ENCODE data around the gene CBLL1. TPM values are rescaled to one million over a fixed set of nuclear protein-coding genes. Genes with fewer than 3 reads are reported as not detected.

Gene CBLL1
- total RNA-seq, 1 experiment from 2014 or later, result 35.0 TPM

DNA sequence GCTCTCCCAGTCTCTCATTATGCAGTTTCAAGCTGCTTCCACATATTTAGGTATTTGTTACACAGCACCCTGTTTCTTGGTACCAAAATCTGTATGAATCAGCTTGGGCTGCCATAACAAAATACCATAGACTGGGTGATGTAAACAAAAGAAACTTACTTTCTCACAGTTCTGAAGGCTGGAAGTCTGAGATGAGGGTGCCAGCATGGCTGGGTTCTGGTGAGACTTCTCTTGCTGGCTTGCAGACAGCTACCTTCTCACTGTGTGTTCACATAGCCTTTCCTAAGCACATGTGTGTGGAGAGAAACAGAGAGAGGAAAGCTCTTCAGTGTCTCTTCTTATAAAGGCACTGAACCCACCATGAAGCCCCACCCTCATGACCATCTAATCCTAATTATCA is 15.7 kb upstream of the CBLL1 start:
- Histone ChIP-seq H3K27me3 (ENCODE audit: insufficient read depth, low read length) (peaks cover 8% of the 10 kb centered on the region; the same call in 1 of the 2 replicates), H3K9me3 (ENCODE audit: control insufficient read depth in 1 of 2, insufficient read depth in 1 of 2, low read depth in 1 of 2, low read length in 2 of 2) (no peaks in the 10 kb centered on the region), H3K36me3 (ENCODE audit: control insufficient read depth in 1 of 2, insufficient read depth in 2 of 2, low read length in 2 of 2) (no peaks in the 10 kb centered on the region), H3K4me1 (ENCODE audit: control insufficient read depth in 1 of 2, insufficient read depth in 2 of 2, low read length in 2 of 2) (no peaks in the 10 kb centered on the region), H3K79me2 (ENCODE audit: insufficient read depth, low read length) (no peaks in the 10 kb centered on the region), H2AFZ (ENCODE audit: low read depth, low read length, poor library complexity, severe bottlenecking) (no peak overlapping the region), H3K27ac (ENCODE audit: low read depth, low read length) (no peak overlapping the region), H3K9ac (ENCODE audit: low read length) (no peak overlapping the region), H3K4me2 (ENCODE audit: low read length) (no peak overlapping the region), H3K4me3 (replicated peaks in 1 of 2; ENCODE audit: low read depth in 1 of 2, low read length in 2 of 2) (no peak overlapping the region), H4K20me1 (ENCODE audit: insufficient read depth) (no peaks in the 10 kb centered on the region), H3K9me2 (ENCODE audit: insufficient read depth) (no peaks in the 10 kb centered on the region)
- POLR2A ChIA-PET, result interaction anchor here (1.4 kb wide), 1 partner anchor 15 kb away, joined by 3 read pairs; no protein-coding TSS in a partner anchor
- CTCF ChIA-PET, result interaction anchor here (1.4 to 3.3 kb wide), 4 partner anchors 15 to 265 kb away, joined by 3 to 15 read pairs (median 6); partner anchors contain the start of gene CBLL1
- DNase-seq (ENCODE audit: low read depth, low spot score) (no peak), ATAC-seq (no peak)
- RAD21 ChIA-PET (ENCODE audit: low non-redundant PET in 1 of 2, low total read pairs in 2 of 2, uncharacterized antibody in 2 of 2, unreplicated experiment in 2 of 2), result no interaction called here
- BruUV-seq (replicated peaks), result no TSS peak
- intact Hi-C loops (cut with micrococcal nuclease), result loop anchor here (5.0 to 10.0 kb wide), 4 partner anchors 143 to 933 kb away; partner anchors contain the start of gene BCAP29
- TF ChIP-seq POLR2AphosphoS5 (IDR thresholded peaks at IDR 0.05; ENCODE audit: low read depth, low read length) (no peak), YY1 (IDR thresholded peaks at IDR 0.05; ENCODE audit: extremely low read depth, insufficient replicate concordance, low read depth, low read length) (no peak), SIN3A (IDR thresholded peaks at IDR 0.05; ENCODE audit: low read depth) (no peak), EZH2phosphoT487 (IDR thresholded peaks at IDR 0.05; ENCODE audit: borderline replicate concordance) (no peak), CEBPB (IDR thresholded peaks at IDR 0.05; ENCODE audit: low read depth) (no peak), ATF3 (IDR thresholded peaks at IDR 0.05) (no peak), EGR1 (IDR thresholded peaks at IDR 0.05; ENCODE audit: low read depth) (no peak), ZBTB33 (IDR thresholded peaks at IDR 0.05; ENCODE audit: extremely low read depth, insufficient replicate concordance, low read length) (no peak)
- TF ChIP-seq, protein P1, sequence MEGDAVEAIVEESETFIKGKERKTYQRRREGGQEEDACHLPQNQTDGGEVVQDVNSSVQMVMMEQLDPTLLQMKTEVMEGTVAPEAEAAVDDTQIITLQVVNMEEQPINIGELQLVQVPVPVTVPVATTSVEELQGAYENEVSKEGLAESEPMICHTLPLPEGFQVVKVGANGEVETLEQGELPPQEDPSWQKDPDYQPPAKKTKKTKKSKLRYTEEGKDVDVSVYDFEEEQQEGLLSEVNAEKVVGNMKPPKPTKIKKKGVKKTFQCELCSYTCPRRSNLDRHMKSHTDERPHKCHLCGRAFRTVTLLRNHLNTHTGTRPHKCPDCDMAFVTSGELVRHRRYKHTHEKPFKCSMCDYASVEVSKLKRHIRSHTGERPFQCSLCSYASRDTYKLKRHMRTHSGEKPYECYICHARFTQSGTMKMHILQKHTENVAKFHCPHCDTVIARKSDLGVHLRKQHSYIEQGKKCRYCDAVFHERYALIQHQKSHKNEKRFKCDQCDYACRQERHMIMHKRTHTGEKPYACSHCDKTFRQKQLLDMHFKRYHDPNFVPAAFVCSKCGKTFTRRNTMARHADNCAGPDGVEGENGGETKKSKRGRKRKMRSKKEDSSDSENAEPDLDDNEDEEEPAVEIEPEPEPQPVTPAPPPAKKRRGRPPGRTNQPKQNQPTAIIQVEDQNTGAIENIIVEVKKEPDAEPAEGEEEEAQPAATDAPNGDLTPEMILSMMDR (IDR thresholded peaks at IDR 0.05 in 2 of 3, conservative IDR thresholded peaks at IDR 0.05 in 1 of 3; ENCODE audit: borderline replicate concordance in 1 of 3, insufficient read depth in 1 of 3, low read depth in 2 of 3, low read length in 2 of 3), result no peak
